ENCODE results near the gene HOXA13.

Gene HOXA13

DNA sequence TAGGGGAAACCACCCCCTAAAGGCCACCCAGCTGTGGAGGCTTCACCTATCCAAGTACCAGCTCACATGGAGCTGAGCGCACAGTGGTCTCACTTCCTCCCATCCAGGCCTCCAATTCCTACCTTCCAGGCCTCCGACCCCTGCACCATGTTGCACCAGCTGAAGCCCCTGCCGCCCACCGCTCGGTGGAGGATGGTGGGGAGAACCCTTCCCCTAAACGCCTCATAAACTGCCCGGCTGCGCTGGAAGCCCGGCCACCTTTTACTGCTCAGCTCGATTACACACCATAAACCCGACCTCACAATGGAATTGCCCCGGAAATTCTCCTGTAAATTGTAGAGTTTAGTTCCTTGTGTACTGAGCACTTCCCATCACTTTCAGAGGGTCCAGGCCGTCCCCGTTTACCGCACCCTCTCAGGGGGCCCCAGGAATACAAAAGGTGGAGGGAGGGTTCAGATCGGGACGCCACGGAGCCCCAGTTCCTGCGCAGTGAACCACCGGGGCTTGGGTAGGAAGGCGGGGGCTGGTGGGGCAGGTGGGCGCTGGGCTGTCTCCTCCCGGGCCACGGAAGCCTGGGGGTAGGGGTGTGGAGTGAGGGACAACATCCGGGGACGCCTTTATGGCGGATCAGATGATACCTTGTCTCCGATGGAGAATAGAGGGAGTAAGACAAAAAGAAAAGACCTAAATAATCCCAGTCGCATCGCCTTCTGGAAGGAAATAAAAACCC, 42.0 kb downstream of the HOXA13 start:
- no peak for DNase-seq

DNA sequence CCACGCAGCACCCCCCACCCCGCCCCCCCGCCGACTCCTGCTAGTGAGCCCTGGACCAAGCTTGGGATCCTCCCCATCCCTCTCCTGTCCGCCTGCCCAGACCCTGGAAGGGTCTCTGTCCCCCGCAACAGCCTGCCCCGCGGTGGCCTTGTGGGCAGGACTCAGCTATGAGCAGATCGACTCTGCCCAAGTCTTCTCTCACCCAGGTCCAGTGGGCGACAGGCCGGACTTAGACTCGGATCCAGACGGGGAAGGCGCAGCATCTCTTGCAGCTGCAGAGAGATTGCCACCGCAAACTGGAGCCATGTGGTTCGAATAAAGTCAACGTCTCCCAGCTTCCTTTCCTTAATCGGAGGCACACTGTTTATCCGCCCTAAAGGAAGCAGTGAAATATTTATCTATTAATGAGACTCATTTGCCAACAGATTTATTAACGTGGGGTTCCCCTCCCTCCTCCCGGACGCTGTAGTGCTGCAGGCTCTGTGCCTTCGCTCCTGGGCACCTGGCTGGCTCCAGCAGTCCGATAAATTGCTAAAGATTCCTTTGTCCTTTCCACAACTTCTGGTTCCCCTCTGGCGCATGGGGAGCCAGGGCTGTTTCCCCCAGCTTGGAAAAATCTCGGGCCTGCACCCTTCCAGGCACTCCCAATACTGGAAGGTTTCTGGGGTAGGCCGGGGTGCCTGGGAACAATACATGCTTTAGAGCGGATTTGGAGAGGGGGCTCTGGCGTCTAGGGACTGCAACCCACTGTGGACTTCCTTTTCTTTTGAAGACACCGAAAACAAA, 42.8 kb downstream of the HOXA13 start:
- no peak for DNase-seq

DNA sequence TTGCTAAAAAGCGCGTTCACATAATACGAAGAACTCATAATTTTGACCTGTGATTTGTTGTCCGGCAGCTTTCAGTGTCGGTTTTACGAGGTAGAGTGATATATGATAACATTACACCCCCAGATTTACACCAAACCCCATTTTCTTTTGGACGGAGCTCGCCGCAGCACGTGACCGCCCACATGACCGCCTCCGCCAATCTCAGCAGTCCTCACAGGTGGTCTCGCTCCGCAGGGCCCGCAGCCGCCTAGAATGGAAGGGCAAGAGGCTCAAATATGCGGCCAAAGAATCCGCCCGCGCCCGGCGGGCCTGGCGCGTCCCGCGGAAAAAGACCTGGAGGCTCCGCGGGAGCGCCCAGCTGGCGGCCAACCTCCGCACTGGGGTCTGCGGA, 43.4 kb downstream of the HOXA13 start, which contains the start of gene HOXA7:
HOXA7 (minus strand) TSS at position 168 of the 391 bp plus-strand sequence; CDS start at position 38, 130 bp downstream.
- no peak for DNase-seq

GRCh38 chr7:27155816-27156507, 43.9 kb downstream of the HOXA13 start:
- DNase-seq = no peak

DNA sequence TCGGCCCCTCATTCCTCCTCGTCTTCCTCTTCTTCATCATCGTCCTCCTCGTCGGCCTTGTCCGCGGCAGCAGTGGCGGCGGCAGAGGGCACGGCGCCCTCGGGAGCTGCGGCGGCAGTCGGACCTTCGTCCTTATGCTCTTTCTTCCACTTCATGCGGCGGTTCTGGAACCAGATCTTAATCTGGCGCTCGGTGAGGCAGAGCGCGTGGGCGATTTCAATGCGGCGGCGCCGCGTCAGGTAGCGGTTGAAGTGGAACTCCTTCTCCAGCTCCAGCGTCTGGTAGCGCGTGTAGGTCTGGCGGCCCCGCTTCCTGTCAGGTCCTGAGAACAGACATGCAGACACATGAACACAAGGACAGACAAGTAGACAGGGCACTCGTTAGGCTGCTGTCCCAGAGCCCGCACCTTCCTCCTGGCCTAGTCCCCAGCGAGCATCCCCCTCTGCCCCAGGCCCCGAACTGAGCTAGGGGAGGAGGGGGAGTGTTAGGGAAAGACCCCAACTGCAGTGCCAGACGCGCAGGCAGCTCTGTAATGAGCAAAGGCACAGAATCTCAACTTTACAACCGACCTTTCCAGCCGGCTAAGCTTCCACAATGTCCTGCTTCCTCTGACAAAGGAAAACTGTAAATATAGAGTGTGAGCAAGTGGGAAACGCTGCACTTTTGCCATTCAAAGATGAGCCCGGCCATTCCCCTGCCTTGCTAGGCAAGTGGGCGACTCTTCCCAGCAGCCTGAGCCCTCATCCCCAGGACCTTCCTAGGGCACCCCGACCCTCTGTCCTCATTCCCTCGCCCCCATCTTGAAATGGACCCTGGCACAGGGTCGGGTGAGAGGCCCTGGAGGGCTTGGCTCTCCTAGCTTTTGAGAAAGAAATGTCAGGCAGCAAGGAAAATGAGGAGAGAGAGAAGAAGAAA, 44.7 kb downstream of the HOXA13 start:
- DNase-seq = no peak

DNA sequence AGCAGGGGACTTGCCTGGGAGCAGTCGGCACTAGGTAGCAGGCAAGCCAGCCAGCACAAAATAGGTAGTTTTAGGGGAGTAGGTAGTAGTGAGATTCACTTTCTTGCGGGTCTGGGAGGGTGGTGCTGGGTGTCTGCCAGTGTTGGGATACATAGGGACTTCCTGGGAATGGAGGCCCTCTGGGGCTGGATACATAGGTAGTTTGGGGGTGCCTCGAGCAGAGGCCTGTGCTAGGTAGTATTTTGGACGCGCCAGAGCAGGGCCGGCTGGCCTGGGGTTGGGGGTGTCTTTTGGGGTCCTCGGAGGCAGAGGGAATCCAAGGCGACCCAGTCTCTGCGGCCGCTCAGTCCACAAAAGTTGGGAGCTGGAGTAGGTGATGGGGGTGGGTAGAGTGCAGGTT, 45.5 kb downstream of the HOXA13 start:
- no peak for DNase-seq

- DNase-seq = no peak
Measured at GRCh38 chr7:27153526-27153925, 46.4 kb downstream of the HOXA13 start.

DNA sequence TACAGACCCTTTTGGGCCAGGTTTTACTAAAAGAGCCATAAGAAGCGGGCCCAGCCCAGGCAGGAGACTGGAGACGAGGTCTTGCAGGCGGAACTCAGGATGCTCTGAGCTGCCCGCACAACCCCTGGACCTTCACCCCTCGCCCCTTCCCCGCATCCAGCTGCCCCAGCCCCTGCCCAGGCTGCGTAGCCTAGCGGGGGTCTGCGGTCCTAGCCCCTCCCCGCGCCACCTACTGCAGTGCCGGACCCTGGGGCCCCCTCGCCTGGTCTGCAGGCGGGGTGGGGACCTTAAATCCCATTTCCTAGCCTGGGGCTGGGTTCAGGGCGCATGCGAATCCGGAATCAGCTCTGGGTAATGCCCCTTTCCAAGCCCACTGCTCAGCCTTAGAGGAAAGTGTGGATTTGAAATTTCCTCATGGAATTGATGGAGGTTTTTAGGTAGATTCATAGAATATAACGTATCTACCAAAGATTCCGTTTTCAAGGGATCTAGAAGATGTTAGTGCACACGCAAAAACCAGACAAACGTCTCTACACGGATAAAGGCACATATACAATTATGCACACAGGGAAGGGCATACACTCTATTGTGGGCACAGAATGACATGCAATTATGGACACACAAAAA, 47.0 kb downstream of the HOXA13 start:
- no peak for DNase-seq

DNA sequence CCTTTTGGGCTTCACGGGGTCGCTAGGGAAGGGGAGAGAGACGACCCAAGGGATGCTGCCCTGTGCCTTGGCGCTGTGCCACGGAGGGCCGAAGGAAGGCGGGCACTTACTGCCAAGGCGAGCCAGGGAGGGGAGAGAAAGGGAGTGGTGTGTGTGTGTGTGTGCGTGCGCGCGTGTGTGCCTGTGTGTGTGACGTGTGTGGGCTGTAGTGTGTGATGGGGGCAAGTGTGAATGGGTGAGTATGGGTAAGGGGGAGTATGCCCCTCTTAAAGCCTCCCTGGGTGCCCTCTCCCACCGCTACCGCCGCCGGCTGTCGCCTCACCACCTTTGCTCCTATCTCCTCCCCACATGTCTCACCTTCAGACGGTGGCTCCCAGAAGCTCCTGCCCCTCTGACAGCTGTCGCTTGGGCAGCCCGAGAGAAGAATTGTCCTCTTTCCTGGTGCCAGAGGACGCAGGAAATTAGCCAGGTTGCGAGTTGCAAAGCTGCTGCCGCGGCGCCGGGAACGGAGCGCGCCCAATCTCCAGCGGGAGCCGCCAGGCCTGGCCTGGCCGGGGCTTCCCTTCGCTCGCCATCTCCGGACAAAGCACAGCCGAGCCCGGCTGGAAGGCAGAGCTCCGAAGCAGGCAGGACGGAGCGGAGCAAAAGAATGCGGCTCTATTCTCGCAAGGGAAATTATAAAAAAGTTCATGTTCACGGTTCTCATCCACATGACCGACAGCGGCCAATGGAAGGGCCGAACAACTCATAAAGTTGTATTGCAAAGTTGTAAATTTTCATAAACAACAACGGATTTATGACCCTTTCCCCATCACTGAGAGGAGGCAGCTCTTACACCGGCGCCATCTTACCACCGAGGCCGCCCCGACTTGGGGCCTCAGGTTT, 47.7 kb downstream of the HOXA13 start, which contains the start of gene HOXA3:
HOXA3 (minus strand) TSS at position 653 of the 885 bp plus-strand sequence. CDS start 41,943 bp downstream, outside the sequence.
- DNase-seq = no peak

- no peak for DNase-seq
Measured at GRCh38 chr7:27151341-27151930, 48.5 kb downstream of the HOXA13 start.

DNA sequence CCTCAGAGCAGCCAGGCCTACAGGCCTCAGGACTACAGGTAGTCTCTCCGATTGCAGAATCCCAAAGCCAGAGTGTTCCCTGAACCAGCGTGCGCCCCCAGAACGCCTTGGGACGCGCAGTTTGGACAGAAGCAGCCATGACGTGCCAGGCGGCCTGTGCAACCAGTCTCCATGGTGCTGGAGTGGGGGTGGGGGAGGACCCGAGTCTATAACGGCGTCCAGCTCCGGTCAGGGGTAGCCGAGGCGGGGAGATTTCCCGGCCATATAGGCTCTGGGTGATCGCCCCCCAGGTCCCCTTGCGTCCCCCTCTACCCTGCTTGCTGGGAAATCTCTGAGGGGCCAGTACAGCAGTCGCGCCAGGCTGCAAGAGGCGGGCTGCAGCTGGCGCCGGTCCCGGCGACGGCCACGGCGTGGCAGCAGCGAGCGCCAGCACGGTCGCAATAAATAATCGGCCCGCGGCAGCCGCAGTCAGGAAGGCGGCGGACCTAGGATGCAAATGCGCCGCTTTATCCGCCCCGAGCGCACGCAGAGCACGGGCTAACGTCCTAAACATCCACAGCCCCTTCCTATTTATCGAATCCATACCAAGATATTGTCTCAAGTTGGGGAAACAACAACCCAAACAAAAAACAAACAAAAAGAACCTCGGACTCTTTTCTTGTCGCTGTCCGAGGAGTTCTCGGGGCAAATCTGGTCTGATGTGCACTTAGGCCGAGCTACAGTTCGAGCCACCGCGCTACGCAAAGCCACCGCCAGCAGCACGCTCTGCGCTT, 49.1 kb downstream of the HOXA13 start:
- no peak for DNase-seq

DNA sequence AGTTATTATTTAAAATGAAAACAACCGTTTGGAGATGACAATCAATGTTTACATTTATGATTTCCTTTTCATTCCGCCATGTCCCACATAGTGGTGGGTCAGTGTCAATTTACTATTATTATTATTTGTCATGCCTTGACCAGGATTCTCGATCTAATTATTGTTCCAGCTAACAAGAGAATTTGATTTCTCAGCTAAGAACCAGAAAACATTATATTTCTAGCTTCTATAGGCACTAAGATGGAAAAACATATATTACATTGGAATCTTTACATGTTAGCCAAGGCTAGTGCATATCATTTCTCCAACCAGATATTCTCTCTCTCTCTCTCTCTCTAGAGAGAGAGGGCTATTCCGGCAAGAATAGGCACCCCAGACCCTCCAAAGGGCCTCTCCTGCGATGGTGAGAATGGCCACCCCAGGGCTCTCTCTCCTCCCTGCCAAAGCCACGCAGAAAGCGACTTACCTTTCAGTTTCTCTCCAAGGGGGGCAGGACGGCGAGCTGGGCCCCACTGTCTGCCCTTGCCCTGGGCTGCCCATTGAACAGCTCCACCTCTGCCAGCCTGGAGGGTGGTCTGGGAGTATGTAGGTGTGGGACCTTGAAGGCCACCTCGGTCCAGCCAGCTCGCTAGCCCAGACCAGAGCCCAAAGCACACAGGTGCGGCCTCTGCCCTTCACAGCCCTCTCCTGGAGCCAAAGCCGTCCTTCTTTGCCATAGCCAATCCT, 49.9 kb downstream of the HOXA13 start:
- DNase-seq = no peak

DNA sequence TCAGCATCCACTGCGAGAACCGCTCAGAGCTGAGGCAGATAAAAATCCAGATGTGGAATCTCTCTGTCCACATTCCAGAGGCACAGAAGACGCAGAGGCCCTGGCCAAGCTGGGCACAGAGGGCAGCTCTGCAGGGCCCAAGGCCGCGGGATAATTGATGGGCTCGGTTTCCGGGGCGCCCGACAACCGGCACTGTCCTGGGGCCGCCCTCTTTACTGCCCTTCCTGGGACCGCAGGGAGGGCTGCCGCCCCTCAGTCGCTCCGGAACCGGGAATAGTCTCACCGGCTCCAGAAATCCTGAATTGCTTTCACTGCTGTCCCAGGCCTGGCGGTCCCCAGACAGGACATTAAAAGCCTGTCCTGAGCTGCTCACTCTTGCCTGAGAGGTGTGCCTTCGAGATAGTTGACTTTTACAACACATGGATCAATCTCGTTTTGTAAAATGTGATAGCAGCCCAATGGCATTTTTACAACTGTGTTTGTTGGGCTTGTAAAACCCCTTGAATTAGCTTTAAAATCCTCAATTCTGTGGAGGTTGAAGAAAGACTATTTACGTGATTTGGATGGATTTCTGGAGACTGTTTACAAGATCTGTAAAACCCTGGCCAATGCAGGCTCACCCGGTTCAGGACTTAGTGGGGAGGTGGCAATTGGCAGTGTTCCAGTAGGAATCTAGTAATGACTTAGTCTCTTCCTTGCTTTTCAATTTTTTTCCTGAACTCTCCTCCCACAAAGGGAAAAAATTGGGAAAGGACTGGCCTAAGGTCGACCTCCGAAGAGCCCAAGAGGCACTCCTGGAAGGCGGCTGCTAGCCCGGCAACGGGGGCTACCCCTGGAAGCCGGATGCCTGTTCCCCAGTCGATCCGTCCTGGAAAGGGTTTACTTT, 50.9 kb downstream of the HOXA13 start:
- DNase-seq = no peak

DNA sequence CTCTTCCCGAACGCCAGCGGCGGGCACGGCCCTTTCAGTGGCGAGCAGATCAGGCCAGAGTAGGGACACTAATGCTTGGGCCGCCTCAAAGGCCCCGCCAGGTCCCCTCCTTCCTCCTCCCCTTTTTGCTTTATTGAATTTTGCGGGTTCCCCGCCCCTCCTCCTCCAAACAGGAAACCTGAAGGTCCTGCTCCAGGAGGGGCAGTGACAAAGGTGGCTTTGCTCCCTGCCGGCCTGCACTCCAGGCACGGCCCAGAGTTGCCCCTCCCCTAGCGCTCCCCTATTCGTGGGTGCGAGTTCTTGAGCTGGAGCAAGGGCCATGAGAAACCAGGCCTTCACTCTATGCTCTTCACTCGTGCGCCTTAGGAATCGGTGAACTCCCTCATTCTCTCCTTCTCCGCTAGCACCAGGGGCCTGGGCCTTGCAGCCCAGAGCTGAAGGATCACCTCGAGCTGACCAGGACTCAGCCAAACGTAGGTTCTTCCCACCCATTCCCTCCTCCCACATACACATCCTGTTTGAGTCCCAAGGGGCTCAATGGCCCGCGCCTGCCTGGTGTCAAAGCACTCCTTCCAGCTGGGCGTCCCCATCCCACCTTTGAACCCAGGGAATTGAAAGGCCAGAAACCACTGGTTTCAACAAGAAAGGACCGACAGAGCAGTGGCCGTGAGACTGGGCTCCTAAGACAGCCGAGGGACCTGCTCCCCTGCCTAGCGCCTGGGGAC, 51.7 kb downstream of the HOXA13 start:
- no peak for DNase-seq

DNA sequence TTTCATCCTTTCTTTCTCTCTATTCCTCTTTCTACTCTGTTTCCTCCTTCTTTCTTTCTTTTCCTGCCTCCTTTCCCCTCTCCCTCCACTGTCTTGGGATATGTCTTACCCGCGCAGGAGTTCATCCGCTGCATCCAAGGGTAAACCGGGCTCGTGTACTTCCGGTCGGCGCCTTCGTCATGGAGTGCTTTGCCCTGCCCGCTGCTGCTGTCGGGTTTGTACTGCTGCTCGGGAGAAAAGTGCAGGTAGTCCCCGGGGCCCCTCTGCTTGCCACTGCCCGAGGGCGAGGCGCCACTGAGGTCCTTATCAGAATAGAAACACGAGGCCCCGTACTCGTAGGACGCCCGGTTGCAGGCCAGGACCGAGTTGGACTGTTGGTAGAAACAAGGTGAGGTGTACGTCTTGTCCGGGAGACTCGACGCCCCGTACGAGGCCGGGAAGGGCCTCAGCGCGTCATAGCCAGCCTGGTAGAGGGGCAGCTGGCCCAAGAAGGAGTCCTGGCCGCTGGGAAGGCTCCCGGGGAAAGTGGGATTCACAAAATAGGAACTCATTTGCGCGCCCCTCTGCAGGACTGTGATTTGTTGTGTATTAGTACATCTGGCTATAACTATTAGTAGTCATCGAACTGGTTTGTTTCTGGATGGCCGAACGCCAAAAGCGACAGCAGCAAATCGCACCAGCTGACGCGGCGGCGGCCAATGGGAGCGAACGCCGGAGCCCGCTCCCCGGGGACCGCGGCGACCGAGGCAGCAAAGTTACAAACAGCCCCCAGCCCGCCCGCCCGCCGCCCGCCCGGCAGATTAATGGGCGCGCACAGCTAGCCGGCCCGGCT, 52.5 kb downstream of the HOXA13 start, which contains the start of gene HOXA6:
HOXA6 (minus strand) TSS at position 576 of the 832 bp plus-strand sequence; CDS start at position 551, 25 bp downstream.
- no peak for DNase-seq

Measured in NCI-H2029 treated with DMSO at 0.1 percent for 48 hours (cell line).